HEK293 (cell line): ENCODE measurements around the gene SLC25A11.

Source experiments
- KLF1 ChIP-seq: fragments of 450-650 bp; formaldehyde crosslinking; IDR thresholded peaks from 2 replicates; pipeline ENCODE4 v1.5.1; 2016; ENCODE audit warnings: missing biosample characterization, missing genetic modification characterization
- KLF7 ChIP-seq: fragments of 450-650 bp; formaldehyde crosslinking; IDR thresholded peaks from 2 replicates; pipeline ENCODE4 v1.5.1; 2016; ENCODE audit warnings: missing biosample characterization, missing genetic modification characterization, borderline replicate concordance
- REPIN1 ChIP-seq: fragments of 450-650 bp; formaldehyde crosslinking; IDR thresholded peaks from 2 replicates; pipeline ENCODE4 v1.5.1; 2017; ENCODE audit warnings: missing biosample characterization, missing genetic modification characterization, low read depth
- YY1 ChIP-seq: fragments of 450-650 bp; formaldehyde crosslinking; IDR thresholded peaks from 2 replicates; pipeline ENCODE4 v1.5.1; 2018; ENCODE audit warnings: missing biosample characterization, missing genetic modification characterization
- ZNF114 ChIP-seq: fragments of 450-650 bp; formaldehyde crosslinking; IDR thresholded peaks from 2 replicates; pipeline ENCODE4 v1.5.0; 2017; ENCODE audit warnings: missing biosample characterization, missing genetic modification characterization
- ZNF202 ChIP-seq: fragments of 450-650 bp; formaldehyde crosslinking; IDR thresholded peaks from 2 replicates; pipeline ENCODE4 v1.5.1; 2016; ENCODE audit warnings: missing biosample characterization, missing genetic modification characterization, borderline replicate concordance
- ZNF211 ChIP-seq: fragments of 450-650 bp; formaldehyde crosslinking; IDR thresholded peaks from 2 replicates; pipeline ENCODE4 v1.5.1; 2016; ENCODE audit warnings: low read depth, missing biosample characterization, missing genetic modification characterization
- ZNF274 ChIP-seq, 2 experiments: fragments of 200-500 bp in 1 of 2; fragments of 450-650 bp in 1 of 2; sonication (Bioruptor generic) in 1 of 2; formaldehyde crosslinking in 1 of 2; IDR thresholded peaks; 2 replicates each; pipeline versions ENCODE4 v1.5.1 to v1.6.1; 2014 to 2016; ENCODE audit warnings: borderline replicate concordance in 1 of 2, inconsistent platforms in 1 of 2, low read length in 1 of 2, missing biosample characterization in 1 of 2, missing genetic modification characterization in 1 of 2
- ZNF311 ChIP-seq: fragments of 450-650 bp; formaldehyde crosslinking; IDR thresholded peaks from 2 replicates; pipeline ENCODE4 v1.5.1; 2017; ENCODE audit warnings: missing biosample characterization, missing genetic modification characterization, borderline replicate concordance
- ZNF335 ChIP-seq: fragments of 450-650 bp; formaldehyde crosslinking; conservative IDR thresholded peaks from 2 replicates; pipeline ENCODE4 v1.5.1; 2016; ENCODE audit warnings: missing biosample characterization, missing genetic modification characterization
- ZNF354C ChIP-seq: fragments of 450-650 bp; formaldehyde crosslinking; IDR thresholded peaks from 2 replicates; pipeline ENCODE4 v1.5.1; 2016; ENCODE audit warnings: missing biosample characterization, missing genetic modification characterization, low read depth, borderline replicate concordance
- ZNF555 ChIP-seq: fragments of 450-650 bp; formaldehyde crosslinking; conservative IDR thresholded peaks from 2 replicates; pipeline ENCODE4 v1.5.1; 2017; ENCODE audit warnings: missing biosample characterization, mild to moderate bottlenecking, missing genetic modification characterization, inconsistent platforms
- ZNF792 ChIP-seq: fragments of 450-650 bp; formaldehyde crosslinking; IDR thresholded peaks from 2 replicates; pipeline ENCODE4 v1.5.1; 2016; ENCODE audit warnings: missing biosample characterization, missing genetic modification characterization
- ZNF843 ChIP-seq: fragments of 450-650 bp; formaldehyde crosslinking; IDR thresholded peaks from 2 replicates; pipeline ENCODE4 v1.5.1; 2016; ENCODE audit warnings: missing biosample characterization, missing genetic modification characterization
- TF ChIP-seq, protein P1 (sequence below): fragments of 450-650 bp; formaldehyde crosslinking; IDR thresholded peaks from 2 replicates; pipeline ENCODE4 v1.5.1; 2017; ENCODE audit warnings: missing biosample characterization, missing genetic modification characterization
- TF ChIP-seq, protein P2 (sequence below): fragments of 450-650 bp; IDR thresholded peaks from 2 replicates; pipeline ENCODE4 v1.5.1; 2018; ENCODE audit warnings: missing biosample characterization, missing genetic modification characterization
- TF ChIP-seq, protein P3 (sequence below): IDR thresholded peaks from 2 replicates; pipeline ENCODE4 v1.6.1; 2011; ENCODE audit warnings: mild to moderate bottlenecking, low read depth, low read length, borderline replicate concordance
- TF ChIP-seq, protein P4 (sequence below): fragments of 450-650 bp; formaldehyde crosslinking; IDR thresholded peaks from 2 replicates; pipeline ENCODE4 v1.5.1; 2016; ENCODE audit warnings: missing biosample characterization, missing genetic modification characterization
- TF ChIP-seq, protein P5 (sequence below): fragments of 450-650 bp; formaldehyde crosslinking; IDR thresholded peaks from 2 replicates; pipeline ENCODE4 v1.5.1; 2016; ENCODE audit warnings: missing biosample characterization, missing genetic modification characterization
- TF ChIP-seq, protein P6 (sequence below): fragments of 450-650 bp; formaldehyde crosslinking; IDR thresholded peaks from 2 replicates; pipeline ENCODE4; 2016; ENCODE audit warnings: missing biosample characterization, missing genetic modification characterization
- TF ChIP-seq, protein P7 (sequence below): fragments of 450-650 bp; formaldehyde crosslinking; IDR thresholded peaks from 2 replicates; pipeline ENCODE4 v1.5.1; 2016; ENCODE audit warnings: missing biosample characterization, missing genetic modification characterization
- TF ChIP-seq, protein P8 (sequence below): fragments of 450-650 bp; formaldehyde crosslinking; conservative IDR thresholded peaks from 2 replicates; pipeline ENCODE4 v1.5.1; 2016; ENCODE audit warnings: low read depth, missing biosample characterization, missing genetic modification characterization

Gene SLC25A11

DNA sequence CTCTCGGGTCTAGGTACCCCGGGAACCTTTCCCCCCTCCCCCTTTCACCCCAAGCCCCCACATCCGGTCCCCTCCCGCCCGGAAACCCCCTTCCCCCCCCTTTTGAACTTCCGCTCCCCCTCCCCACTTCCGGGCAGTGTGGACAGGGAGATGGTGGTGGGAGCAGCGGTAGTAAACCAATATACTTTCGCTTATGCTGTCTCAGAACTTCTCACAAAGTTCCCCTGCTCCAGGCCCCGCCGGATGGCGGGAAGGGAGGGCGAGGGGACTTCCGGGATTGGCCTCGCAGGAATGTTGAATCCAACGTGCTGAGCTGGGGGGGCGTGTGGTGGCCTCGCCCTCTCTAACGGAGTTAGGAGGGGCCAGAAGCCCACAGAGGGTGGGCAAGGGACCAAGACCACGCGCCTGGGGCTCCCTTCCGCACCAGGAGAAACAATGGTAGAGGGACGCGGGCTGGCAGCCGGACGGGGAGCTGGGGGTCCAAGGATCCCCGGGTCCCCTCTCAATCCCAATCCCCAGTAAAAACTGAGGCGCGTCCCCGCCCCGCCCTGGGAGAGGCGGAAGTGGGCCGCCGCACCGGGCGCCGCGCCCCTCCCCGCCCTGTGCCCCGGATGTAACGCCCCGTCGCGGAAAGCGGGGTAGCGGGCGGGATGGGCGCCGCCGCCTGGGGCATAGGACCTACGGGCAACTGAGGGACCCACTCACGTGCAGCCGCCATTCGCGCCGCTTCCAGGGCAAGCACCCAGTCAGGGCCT, 7.7 kb upstream of the SLC25A11 start (continued):
- no peak for TF ChIP-seq ZNF792 (tag by site-specific recombination)
- no peak for TF ChIP-seq ZNF311
- TF ChIP-seq, protein P1, sequence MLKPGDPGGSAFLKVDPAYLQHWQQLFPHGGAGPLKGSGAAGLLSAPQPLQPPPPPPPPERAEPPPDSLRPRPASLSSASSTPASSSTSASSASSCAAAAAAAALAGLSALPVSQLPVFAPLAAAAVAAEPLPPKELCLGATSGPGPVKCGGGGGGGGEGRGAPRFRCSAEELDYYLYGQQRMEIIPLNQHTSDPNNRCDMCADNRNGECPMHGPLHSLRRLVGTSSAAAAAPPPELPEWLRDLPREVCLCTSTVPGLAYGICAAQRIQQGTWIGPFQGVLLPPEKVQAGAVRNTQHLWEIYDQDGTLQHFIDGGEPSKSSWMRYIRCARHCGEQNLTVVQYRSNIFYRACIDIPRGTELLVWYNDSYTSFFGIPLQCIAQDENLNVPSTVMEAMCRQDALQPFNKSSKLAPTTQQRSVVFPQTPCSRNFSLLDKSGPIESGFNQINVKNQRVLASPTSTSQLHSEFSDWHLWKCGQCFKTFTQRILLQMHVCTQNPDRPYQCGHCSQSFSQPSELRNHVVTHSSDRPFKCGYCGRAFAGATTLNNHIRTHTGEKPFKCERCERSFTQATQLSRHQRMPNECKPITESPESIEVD (tag by site-specific recombination): no peak
- TF ChIP-seq, protein P2, sequence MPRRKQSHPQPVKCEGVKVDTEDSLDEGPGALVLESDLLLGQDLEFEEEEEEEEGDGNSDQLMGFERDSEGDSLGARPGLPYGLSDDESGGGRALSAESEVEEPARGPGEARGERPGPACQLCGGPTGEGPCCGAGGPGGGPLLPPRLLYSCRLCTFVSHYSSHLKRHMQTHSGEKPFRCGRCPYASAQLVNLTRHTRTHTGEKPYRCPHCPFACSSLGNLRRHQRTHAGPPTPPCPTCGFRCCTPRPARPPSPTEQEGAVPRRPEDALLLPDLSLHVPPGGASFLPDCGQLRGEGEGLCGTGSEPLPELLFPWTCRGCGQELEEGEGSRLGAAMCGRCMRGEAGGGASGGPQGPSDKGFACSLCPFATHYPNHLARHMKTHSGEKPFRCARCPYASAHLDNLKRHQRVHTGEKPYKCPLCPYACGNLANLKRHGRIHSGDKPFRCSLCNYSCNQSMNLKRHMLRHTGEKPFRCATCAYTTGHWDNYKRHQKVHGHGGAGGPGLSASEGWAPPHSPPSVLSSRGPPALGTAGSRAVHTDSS: no peak
- no peak for TF ChIP-seq REPIN1 (tag by site-specific recombination)
- TF ChIP-seq, protein P3, sequence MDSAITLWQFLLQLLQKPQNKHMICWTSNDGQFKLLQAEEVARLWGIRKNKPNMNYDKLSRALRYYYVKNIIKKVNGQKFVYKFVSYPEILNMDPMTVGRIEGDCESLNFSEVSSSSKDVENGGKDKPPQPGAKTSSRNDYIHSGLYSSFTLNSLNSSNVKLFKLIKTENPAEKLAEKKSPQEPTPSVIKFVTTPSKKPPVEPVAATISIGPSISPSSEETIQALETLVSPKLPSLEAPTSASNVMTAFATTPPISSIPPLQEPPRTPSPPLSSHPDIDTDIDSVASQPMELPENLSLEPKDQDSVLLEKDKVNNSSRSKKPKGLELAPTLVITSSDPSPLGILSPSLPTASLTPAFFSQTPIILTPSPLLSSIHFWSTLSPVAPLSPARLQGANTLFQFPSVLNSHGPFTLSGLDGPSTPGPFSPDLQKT: no peak
- TF ChIP-seq ZNF274 (IDR thresholded peaks at IDR 0.05; ENCODE audit: low read length): no peak
- no peak for TF ChIP-seq ZNF274 (tag by site-specific recombination; IDR thresholded peaks at IDR 0.05; ENCODE audit: borderline replicate concordance)
- TF ChIP-seq YY1: no peak
- TF ChIP-seq KLF7 (tag by site-specific recombination): peak; percentile 68
- no peak for TF ChIP-seq ZNF555
- TF ChIP-seq, protein P4, sequence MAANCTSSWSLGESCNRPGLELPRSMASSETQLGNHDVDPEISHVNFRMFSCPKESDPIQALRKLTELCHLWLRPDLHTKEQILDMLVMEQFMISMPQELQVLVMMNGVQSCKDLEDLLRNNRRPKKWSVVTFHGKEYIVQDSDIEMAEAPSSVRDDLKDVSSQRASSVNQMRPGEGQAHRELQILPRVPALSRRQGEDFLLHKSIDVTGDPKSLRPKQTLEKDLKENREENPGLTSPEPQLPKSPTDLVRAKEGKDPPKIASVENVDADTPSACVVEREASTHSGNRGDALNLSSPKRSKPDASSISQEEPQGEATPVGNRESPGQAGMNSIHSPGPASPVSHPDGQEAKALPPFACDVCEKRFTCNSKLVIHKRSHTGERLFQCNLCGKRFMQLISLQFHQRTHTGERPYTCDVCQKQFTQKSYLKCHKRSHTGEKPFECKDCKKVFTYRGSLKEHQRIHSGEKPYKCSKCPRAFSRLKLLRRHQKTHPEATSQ (tag by site-specific recombination): no peak
- no peak for TF ChIP-seq ZNF211 (tag by site-specific recombination)
- TF ChIP-seq, protein P5, sequence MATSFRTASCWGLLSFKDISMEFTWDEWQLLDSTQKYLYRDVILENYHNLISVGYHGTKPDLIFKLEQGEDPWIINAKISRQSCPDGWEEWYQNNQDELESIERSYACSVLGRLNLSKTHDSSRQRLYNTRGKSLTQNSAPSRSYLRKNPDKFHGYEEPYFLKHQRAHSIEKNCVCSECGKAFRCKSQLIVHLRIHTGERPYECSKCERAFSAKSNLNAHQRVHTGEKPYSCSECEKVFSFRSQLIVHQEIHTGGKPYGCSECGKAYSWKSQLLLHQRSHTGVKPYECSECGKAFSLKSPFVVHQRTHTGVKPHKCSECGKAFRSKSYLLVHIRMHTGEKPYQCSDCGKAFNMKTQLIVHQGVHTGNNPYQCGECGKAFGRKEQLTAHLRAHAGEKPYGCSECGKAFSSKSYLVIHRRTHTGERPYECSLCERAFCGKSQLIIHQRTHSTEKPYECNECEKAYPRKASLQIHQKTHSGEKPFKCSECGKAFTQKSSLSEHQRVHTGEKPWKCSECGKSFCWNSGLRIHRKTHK: no peak
- TF ChIP-seq ZNF114 (tag by site-specific recombination): no peak
- no peak for TF ChIP-seq ZNF354C (tag by site-specific recombination)
- TF ChIP-seq, protein P6, sequence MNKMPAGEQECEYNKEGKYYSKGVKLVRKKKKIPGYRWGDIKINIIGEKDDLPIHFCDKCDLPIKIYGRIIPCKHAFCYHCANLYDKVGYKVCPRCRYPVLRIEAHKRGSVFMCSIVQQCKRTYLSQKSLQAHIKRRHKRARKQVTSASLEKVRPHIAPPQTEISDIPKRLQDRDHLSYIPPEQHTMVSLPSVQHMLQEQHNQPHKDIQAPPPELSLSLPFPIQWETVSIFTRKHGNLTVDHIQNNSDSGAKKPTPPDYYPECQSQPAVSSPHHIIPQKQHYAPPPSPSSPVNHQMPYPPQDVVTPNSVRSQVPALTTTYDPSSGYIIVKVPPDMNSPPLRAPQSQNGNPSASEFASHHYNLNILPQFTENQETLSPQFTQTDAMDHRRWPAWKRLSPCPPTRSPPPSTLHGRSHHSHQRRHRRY: 0 out of 2 replicates have a peak, but pooled peaks have one; percentile 29
- TF ChIP-seq ZNF202 (tag by site-specific recombination): no peak
- TF ChIP-seq ZNF843: no peak
- TF ChIP-seq, protein P7, sequence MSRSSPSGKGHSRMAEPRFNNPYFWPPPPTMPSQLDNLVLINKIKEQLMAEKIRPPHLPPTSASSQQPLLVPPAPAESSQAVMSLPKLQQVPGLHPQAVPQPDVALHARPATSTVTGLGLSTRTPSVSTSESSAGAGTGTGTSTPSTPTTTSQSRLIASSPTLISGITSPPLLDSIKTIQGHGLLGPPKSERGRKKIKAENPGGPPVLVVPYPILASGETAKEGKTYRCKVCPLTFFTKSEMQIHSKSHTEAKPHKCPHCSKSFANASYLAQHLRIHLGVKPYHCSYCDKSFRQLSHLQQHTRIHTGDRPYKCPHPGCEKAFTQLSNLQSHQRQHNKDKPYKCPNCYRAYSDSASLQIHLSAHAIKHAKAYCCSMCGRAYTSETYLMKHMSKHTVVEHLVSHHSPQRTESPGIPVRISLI (tag by site-specific recombination): no peak
- TF ChIP-seq, protein P8, sequence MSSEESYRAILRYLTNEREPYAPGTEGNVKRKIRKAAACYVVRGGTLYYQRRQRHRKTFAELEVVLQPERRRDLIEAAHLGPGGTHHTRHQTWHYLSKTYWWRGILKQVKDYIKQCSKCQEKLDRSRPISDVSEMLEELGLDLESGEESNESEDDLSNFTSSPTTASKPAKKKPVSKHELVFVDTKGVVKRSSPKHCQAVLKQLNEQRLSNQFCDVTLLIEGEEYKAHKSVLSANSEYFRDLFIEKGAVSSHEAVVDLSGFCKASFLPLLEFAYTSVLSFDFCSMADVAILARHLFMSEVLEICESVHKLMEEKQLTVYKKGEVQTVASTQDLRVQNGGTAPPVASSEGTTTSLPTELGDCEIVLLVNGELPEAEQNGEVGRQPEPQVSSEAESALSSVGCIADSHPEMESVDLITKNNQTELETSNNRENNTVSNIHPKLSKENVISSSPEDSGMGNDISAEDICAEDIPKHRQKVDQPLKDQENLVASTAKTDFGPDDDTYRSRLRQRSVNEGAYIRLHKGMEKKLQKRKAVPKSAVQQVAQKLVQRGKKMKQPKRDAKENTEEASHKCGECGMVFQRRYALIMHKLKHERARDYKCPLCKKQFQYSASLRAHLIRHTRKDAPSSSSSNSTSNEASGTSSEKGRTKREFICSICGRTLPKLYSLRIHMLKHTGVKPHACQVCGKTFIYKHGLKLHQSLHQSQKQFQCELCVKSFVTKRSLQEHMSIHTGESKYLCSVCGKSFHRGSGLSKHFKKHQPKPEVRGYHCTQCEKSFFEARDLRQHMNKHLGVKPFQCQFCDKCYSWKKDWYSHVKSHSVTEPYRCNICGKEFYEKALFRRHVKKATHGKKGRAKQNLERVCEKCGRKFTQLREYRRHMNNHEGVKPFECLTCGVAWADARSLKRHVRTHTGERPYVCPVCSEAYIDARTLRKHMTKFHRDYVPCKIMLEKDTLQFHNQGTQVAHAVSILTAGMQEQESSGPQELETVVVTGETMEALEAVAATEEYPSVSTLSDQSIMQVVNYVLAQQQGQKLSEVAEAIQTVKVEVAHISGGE: peak; percentile 71
- peak; percentile 97 for TF ChIP-seq KLF1 (tag by site-specific recombination)
- TF ChIP-seq ZNF335 (tag by site-specific recombination): peak; percentile 67
